GM23338 (cell line): ENCODE results near the gene MAPKAPK2. TPM values are rescaled to one million over a fixed set of nuclear protein-coding genes. Genes with fewer than 3 reads are reported as not detected.

Source experiments
- ATAC-seq: fragments of 200-7000 bp; cut with Tn5 transposase; 3 replicates; pipeline ENCODE4 v1.9.1; 2020
- DNase-seq: peaks from one replicate; pipeline ENCODE4 v3.0.0-alpha.2; 2015; ENCODE audit warnings: low spot score
- H2AFZ ChIP-seq: fragments of 200-600 bp; sonication (generic); 2 replicates; pipeline ENCODE4 v1.8.0; 2016; ENCODE audit warnings: antibody characterized with exemption, mild to moderate bottlenecking, moderate library complexity
- H3F3A ChIP-seq: fragments of 200-600 bp; sonication (generic); replicated peaks from 2 replicates; pipeline ENCODE4 v1.8.0; 2017; ENCODE audit warnings: antibody characterized with exemption, mixed run types, low read depth
- H3K27ac ChIP-seq: fragments of 200-600 bp; sonication (generic); 2 replicates; pipeline ENCODE4 v1.6.1; 2016; ENCODE audit warnings: low read depth
- H3K27me3 ChIP-seq: fragments of 200-600 bp; sonication (generic); 2 replicates; pipeline ENCODE4 v1.8.0; 2016; ENCODE audit warnings: mild to moderate bottlenecking, mixed run types, moderate library complexity; ENCODE audit not compliant: insufficient read depth
- H3K36me3 ChIP-seq: fragments of 200-600 bp; sonication (generic); 2 replicates; pipeline ENCODE4 v1.8.0; 2016; ENCODE audit warnings: mild to moderate bottlenecking; ENCODE audit not compliant: insufficient read depth
- H3K4me1 ChIP-seq: fragments of 200-600 bp; sonication (generic); 2 replicates; pipeline ENCODE4 v1.8.0; 2016; ENCODE audit warnings: mild to moderate bottlenecking, moderate library complexity; ENCODE audit not compliant: insufficient read depth
- H3K4me2 ChIP-seq: fragments of 200-600 bp; sonication (generic); 2 replicates; pipeline ENCODE4 v1.7.1; 2017; ENCODE audit warnings: mixed run types
- H3K4me3 ChIP-seq: fragments of 200-600 bp; sonication (generic); 2 replicates; pipeline ENCODE4 v1.6.1; 2016; ENCODE audit warnings: mixed run types
- H3K79me2 ChIP-seq: fragments of 200-600 bp; sonication (generic); replicated peaks from 2 replicates; pipeline ENCODE4 v1.8.0; 2017; ENCODE audit warnings: mild to moderate bottlenecking; ENCODE audit not compliant: insufficient read depth
- H3K9me2 ChIP-seq: fragments of 200-600 bp; sonication (generic); 2 replicates; pipeline ENCODE4 v1.8.0; 2017; ENCODE audit not compliant: insufficient read depth
- H4K20me1 ChIP-seq: fragments of 200-600 bp; sonication (generic); replicated peaks from 2 replicates; pipeline ENCODE4 v1.8.0; 2017; ENCODE audit warnings: mild to moderate bottlenecking; ENCODE audit not compliant: insufficient read depth
- H3K27ac Mint-ChIP-seq: 2 replicates; pipeline ENCODE4 v1.8.0; 2020; ENCODE audit warnings: inconsistent platforms, mild to moderate bottlenecking, moderate library complexity, mixed read lengths
- H3K27me3 Mint-ChIP-seq: 3 replicates; pipeline ENCODE4 v1.8.0; 2022; ENCODE audit warnings: low read depth, mild to moderate bottlenecking, moderate library complexity, mixed read lengths, inconsistent platforms; ENCODE audit not compliant: insufficient read depth, poor library complexity
- H3K36me3 Mint-ChIP-seq: 3 replicates; pipeline ENCODE4 v1.8.0; 2021; ENCODE audit warnings: low read depth, mild to moderate bottlenecking, inconsistent platforms, moderate library complexity, mixed read lengths
- H3K4me1 Mint-ChIP-seq: 3 replicates; pipeline ENCODE4 v1.8.0; 2020; ENCODE audit warnings: mild to moderate bottlenecking, inconsistent platforms, mixed read lengths
- H3K4me3 Mint-ChIP-seq: 3 replicates; pipeline ENCODE4 v1.8.0; 2021; ENCODE audit warnings: moderate library complexity, mild to moderate bottlenecking, inconsistent platforms, mixed read lengths
- H3K9me3 Mint-ChIP-seq: 3 replicates; pipeline ENCODE4 v1.8.0; 2020; ENCODE audit warnings: moderate library complexity, mild to moderate bottlenecking, inconsistent platforms, mixed read lengths
- CREB1 ChIP-seq: fragments of 250-450 bp; sonication (Bioruptor Pico); IDR thresholded peaks from 2 replicates; pipeline ENCODE4 v1.5.0; 2020; ENCODE audit warnings: low read depth, mild to moderate bottlenecking, moderate library complexity
- CTCF ChIP-seq, 2 experiments: fragments of 200-600 bp in 1 of 2; sonication (generic) in 1 of 2; conservative IDR thresholded peaks; 2 replicates each; pipeline versions ENCODE4 v1.5.1 to v1.6.1; 2016 to 2017; ENCODE audit warnings: antibody characterized with exemption in 2 of 2, low read depth in 2 of 2, mild to moderate bottlenecking in 2 of 2, moderate library complexity in 1 of 2
- EZH2 ChIP-seq: fragments of 200-600 bp; sonication (generic); IDR thresholded peaks from one replicate; pipeline ENCODE4 v1.8.0; 2017; ENCODE audit warnings: antibody characterized with exemption, mild to moderate bottlenecking, low read depth; ENCODE audit not compliant: unreplicated experiment
- EZH2phosphoT487 ChIP-seq: fragments of 200-600 bp; sonication (generic); IDR thresholded peaks from one replicate; pipeline ENCODE4 v1.8.1; 2018; ENCODE audit warnings: antibody characterized with exemption; ENCODE audit not compliant: unreplicated experiment
- JUNB ChIP-seq: IDR thresholded peaks from one replicate; pipeline ENCODE4 v1.6.1; 2016; ENCODE audit warnings: antibody characterized with exemption; ENCODE audit not compliant: unreplicated experiment
- NANOG ChIP-seq: IDR thresholded peaks from 2 replicates; pipeline ENCODE4 v1.6.1; 2016; ENCODE audit warnings: antibody characterized with exemption, borderline replicate concordance
- POLR2AphosphoS5 ChIP-seq: IDR thresholded peaks from 2 replicates; pipeline ENCODE4 v1.6.1; 2016; ENCODE audit warnings: antibody characterized with exemption, low read depth
- STAT1 ChIP-seq: IDR thresholded peaks from one replicate; pipeline ENCODE4 v1.6.1; 2016; ENCODE audit warnings: antibody characterized with exemption; ENCODE audit not compliant: unreplicated experiment
- ZNF114 ChIP-seq: fragments of 250-450 bp; sonication (Bioruptor Pico); IDR thresholded peaks from 2 replicates; pipeline ENCODE4 v1.5.0; 2020; ENCODE audit warnings: mild to moderate bottlenecking, moderate library complexity
- polyA plus RNA-seq: library from polyadenylated mRNA; unstranded; fragments of >200 nt; fragmentation: Nextera tagmentation; extraction: Ambion mirVana; gene quantifications from 2 replicates; pipeline ENCODE4 v1.2.1, GENCODE V29; 2016
- total RNA-seq: library from RNA; depleted of rRNA; stranded (reverse); fragments of >200 nt; shearing (Covaris generic); gene quantifications from 2 replicates; pipeline ENCODE4 v1.2.3, GENCODE V29; 2014
- TF ChIP-seq, protein P1 (sequence below): fragments of 250-450 bp; sonication (Bioruptor Pico); IDR thresholded peaks from 2 replicates; pipeline ENCODE4 v1.5.0; 2020; ENCODE audit warnings: mild to moderate bottlenecking, moderate library complexity
- TF ChIP-seq, protein P2 (sequence below): IDR thresholded peaks from 2 replicates; pipeline ENCODE4 v1.6.1; 2016; ENCODE audit warnings: antibody characterized with exemption

Gene MAPKAPK2
- total and polyA plus RNA-seq, 2 experiments from 2014 or later: 10.1 to 30.4 TPM

DNA sequence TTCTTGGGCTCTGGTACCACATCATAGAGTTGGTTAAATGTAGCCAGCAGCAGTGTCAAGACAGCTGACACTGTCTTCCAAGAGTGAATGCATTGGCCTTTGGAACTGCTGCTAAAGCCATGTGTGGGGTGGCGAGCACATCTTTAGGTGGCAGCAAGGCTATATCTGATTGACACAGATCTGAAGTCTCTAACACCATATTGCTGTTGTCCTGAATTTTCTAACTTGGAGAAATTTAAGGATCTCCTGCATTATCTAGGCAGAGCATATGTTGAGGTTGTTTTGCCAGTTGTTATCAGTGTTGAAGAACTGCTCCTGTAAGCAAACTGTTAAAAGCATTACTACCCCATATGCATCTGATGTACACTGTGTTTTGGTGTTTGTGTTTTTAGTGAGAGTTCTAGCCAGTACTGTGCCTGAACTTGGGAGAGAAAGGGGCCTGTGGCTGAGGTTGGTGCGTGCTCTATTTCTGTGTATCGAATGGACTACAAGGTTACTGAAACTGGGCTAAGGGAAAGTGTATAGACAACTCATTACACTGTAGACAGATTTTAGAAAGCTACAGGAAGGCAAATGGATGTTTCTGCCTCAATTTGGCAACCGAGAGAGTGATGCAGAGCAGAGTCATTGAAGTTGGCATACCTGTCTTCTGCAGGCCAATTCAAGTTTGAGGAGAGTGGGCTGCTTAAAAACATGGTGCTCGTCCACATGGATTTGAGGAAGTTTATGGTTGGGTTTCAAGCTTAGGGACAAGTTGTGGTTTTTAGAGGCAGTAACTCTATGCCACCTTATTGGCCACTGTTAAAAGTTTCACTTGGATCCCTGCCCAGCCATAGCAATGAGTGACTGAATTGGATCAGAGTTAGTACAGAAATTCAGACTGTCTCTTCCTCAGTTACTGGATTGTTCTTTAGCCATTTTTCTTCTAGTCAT is 32.5 kb upstream of the MAPKAPK2 start:
- H2AFZ ChIP-seq: no peak overlapping the region
- H3K27ac Mint-ChIP-seq: no peak overlapping the region
- H3K27ac ChIP-seq: no peak overlapping the region
- TF ChIP-seq, protein P1, sequence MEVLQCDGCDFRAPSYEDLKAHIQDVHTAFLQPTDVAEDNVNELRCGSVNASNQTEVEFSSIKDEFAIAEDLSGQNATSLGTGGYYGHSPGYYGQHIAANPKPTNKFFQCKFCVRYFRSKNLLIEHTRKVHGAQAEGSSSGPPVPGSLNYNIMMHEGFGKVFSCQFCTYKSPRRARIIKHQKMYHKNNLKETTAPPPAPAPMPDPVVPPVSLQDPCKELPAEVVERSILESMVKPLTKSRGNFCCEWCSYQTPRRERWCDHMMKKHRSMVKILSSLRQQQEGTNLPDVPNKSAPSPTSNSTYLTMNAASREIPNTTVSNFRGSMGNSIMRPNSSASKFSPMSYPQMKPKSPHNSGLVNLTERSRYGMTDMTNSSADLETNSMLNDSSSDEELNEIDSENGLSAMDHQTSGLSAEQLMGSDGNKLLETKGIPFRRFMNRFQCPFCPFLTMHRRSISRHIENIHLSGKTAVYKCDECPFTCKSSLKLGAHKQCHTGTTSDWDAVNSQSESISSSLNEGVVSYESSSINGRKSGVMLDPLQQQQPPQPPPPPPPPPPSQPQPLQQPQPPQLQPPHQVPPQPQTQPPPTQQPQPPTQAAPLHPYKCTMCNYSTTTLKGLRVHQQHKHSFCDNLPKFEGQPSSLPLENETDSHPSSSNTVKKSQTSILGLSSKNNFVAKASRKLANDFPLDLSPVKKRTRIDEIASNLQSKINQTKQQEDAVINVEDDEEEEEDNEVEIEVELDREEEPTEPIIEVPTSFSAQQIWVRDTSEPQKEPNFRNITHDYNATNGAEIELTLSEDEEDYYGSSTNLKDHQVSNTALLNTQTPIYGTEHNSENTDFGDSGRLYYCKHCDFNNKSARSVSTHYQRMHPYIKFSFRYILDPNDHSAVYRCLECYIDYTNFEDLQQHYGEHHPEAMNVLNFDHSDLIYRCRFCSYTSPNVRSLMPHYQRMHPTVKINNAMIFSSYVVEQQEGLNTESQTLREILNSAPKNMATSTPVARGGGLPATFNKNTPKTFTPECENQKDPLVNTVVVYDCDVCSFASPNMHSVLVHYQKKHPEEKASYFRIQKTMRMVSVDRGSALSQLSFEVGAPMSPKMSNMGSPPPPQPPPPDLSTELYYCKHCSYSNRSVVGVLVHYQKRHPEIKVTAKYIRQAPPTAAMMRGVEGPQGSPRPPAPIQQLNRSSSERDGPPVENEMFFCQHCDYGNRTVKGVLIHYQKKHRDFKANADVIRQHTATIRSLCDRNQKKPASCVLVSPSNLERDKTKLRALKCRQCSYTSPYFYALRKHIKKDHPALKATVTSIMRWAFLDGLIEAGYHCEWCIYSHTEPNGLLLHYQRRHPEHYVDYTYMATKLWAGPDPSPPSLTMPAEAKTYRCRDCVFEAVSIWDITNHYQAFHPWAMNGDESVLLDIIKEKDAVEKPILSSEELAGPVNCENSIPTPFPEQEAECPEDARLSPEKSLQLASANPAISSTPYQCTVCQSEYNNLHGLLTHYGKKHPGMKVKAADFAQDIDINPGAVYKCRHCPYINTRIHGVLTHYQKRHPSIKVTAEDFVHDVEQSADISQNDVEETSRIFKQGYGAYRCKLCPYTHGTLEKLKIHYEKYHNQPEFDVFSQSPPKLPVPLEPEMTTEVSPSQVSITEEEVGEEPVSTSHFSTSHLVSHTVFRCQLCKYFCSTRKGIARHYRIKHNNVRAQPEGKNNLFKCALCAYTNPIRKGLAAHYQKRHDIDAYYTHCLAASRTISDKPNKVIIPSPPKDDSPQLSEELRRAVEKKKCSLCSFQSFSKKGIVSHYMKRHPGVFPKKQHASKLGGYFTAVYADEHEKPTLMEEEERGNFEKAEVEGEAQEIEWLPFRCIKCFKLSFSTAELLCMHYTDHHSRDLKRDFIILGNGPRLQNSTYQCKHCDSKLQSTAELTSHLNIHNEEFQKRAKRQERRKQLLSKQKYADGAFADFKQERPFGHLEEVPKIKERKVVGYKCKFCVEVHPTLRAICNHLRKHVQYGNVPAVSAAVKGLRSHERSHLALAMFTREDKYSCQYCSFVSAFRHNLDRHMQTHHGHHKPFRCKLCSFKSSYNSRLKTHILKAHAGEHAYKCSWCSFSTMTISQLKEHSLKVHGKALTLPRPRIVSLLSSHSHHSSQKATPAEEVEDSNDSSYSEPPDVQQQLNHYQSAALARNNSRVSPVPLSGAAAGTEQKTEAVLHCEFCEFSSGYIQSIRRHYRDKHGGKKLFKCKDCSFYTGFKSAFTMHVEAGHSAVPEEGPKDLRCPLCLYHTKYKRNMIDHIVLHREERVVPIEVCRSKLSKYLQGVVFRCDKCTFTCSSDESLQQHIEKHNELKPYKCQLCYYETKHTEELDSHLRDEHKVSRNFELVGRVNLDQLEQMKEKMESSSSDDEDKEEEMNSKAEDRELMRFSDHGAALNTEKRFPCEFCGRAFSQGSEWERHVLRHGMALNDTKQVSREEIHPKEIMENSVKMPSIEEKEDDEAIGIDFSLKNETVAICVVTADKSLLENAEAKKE: no peak
- TF ChIP-seq EZH2: no peak
- TF ChIP-seq ZNF114 (CRISPR knock-in tag): no peak
- TF ChIP-seq POLR2AphosphoS5: no peak
- no peak for TF ChIP-seq CREB1 (CRISPR knock-in tag)
- no peak for TF ChIP-seq CTCF (conservative IDR thresholded peaks at IDR 0.05; ENCODE audit: low read depth in 2 of 2)
- TF ChIP-seq EZH2phosphoT487: no peak
- TF ChIP-seq, protein P2, sequence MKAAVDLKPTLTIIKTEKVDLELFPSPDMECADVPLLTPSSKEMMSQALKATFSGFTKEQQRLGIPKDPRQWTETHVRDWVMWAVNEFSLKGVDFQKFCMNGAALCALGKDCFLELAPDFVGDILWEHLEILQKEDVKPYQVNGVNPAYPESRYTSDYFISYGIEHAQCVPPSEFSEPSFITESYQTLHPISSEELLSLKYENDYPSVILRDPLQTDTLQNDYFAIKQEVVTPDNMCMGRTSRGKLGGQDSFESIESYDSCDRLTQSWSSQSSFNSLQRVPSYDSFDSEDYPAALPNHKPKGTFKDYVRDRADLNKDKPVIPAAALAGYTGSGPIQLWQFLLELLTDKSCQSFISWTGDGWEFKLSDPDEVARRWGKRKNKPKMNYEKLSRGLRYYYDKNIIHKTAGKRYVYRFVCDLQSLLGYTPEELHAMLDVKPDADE: no peak
- no peak for TF ChIP-seq NANOG
- TF ChIP-seq STAT1: no peak
- TF ChIP-seq JUNB: no peak
- H3K4me1 ChIP-seq: 0 out of 2 replicates have a peak, but pooled peaks cover 2% of the 10 kb centered on the region
- no peaks in the 10 kb centered on the region for H3K4me1 Mint-ChIP-seq
- ATAC-seq: no peak
- H3F3A ChIP-seq: no peaks in the 10 kb centered on the region
- H3K9me2 ChIP-seq: 0 out of 2 replicates have a peak, but pooled peaks cover 6% of the 10 kb centered on the region
- no peaks in the 10 kb centered on the region for H3K9me3 Mint-ChIP-seq
- no peak overlapping the region for H3K4me3 ChIP-seq
- peaks cover 4% of the 10 kb centered on the region; the same call in 1 of the 2 replicates for H4K20me1 ChIP-seq
- peaks cover 4% of the 10 kb centered on the region for H3K27me3 Mint-ChIP-seq
- no peak overlapping the region for H3K4me2 ChIP-seq
- no peaks in the 10 kb centered on the region for H3K36me3 ChIP-seq
- H3K36me3 Mint-ChIP-seq: peaks cover 7% of the 10 kb centered on the region
- no peak overlapping the region for H3K4me3 Mint-ChIP-seq
- peaks cover 11% of the 10 kb centered on the region for H3K27me3 ChIP-seq
- no peaks in the 10 kb centered on the region for H3K79me2 ChIP-seq
- no peak for DNase-seq
